Ramos (cell line): Measurements from ENCODE around the gene MMP14.
"Not testable (repeated sequence)": the region's sequence is repeated elsewhere in the genome, so short reads cannot be mapped to it uniquely, and the experiment has no call there.

Experiments
- in situ Hi-C: fragments of 300-500 bp; cut with MboI; formaldehyde crosslinking; loops from one replicate; pipeline ENCODE4 v1.14.3; 2022; ENCODE audit warnings: low sequenced_read_pairs; ENCODE audit not compliant: unreplicated experiment

The MMP14 gene

DNA sequence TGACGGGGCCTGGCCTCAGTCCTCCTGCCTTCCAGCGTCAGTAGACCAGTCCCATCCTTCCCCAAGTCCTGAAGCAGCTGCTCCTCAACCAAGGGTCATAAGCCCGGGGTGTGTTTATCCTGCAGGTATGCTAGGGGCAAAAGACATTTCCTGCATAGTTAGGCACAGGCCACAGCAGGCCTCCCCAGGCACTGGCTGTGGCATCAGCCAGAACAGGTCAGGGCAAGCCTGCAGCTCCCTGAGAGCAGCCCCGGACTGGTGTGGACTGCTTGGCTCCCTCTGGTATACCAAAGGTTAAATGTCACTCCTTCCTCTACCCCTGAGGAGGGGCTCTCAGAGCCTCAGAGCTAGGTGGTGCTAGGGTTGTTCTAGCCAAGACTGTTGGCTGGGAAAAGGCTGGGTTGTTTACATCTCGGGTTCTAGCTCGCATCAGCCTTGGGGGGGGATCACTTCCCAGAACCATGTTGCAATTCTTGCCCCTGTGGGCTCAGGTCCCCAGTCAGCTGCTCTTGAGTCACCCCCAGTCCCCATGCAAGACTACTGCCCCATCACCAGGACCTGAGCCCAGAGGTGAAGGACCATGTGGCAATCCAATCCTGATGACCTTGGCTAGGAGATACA, 2.9 kb downstream of the MMP14 start:
- in situ Hi-C loops: no loop called here

DNA sequence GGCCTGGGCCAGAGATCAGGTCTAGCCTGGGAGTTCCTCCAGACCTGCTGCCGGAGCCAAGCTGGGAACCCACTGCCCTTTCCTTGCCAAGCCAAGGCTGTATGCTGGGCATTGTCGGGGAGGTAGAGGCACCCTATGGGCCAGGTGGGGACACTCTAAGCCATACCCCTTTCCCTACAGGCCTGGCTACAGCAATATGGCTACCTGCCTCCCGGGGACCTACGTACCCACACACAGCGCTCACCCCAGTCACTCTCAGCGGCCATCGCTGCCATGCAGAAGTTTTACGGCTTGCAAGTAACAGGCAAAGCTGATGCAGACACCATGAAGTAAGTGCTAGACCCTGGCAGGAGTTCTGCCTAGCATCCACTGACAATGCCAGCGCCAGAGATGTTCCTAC, 4.9 kb downstream of the MMP14 start:
- in situ Hi-C loops: loop anchor here (10.0 kb wide), 2 partner anchors 187 to 457 kb away; no protein-coding TSS in a partner anchor

DNA sequence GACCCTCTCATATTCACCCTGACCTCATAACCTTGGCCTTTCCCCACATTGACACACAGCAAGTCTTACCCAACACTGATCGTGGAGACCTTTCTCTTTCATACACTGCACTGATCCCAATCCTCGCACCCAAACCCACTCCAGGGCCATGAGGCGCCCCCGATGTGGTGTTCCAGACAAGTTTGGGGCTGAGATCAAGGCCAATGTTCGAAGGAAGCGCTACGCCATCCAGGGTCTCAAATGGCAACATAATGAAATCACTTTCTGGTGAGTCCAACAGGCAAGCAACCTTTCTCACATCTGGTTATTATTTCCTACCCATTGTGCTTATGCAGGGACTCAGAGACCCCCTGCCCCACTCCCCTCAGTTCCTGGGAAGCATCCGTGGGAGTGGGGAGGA, 5.4 kb downstream of the MMP14 start:
- in situ Hi-C loops: loop anchor here (10.0 kb wide), 2 partner anchors 187 to 457 kb away; no protein-coding TSS in a partner anchor

DNA sequence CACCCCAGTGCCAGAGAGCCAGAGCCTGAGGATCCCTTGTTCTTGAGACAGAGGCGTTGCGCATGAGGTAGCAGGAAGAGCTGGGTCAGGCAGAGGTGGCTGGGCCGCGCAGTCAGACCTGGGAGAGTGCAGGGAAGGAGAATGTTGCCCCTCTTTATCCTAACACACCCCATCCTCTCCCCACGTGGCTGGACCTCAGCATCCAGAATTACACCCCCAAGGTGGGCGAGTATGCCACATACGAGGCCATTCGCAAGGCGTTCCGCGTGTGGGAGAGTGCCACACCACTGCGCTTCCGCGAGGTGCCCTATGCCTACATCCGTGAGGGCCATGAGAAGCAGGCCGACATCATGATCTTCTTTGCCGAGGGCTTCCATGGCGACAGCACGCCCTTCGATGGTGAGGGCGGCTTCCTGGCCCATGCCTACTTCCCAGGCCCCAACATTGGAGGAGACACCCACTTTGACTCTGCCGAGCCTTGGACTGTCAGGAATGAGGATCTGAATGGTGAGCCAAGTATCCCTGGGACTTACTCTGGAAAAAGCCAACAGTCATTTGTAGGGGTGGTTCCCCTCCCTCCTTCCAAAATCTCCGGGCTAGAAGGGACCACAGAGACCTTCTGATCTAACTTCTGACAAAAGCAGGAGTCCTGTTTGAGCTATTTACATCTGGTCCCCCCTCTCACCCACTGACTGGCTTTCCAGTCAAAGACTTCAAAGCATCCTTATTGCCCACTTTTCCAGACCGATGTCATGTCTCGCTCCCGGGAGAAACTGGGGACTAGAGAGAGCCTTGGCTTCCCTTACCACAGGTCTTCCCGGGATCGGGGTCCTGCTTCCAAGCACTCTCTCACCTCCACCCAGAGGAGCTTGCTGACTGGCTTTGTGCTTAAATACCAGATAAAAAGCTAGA, 6.1 kb downstream of the MMP14 start:
- in situ Hi-C loops: loop anchor here (10.0 kb wide), 2 partner anchors 188 to 458 kb away; no protein-coding TSS in a partner anchor

DNA sequence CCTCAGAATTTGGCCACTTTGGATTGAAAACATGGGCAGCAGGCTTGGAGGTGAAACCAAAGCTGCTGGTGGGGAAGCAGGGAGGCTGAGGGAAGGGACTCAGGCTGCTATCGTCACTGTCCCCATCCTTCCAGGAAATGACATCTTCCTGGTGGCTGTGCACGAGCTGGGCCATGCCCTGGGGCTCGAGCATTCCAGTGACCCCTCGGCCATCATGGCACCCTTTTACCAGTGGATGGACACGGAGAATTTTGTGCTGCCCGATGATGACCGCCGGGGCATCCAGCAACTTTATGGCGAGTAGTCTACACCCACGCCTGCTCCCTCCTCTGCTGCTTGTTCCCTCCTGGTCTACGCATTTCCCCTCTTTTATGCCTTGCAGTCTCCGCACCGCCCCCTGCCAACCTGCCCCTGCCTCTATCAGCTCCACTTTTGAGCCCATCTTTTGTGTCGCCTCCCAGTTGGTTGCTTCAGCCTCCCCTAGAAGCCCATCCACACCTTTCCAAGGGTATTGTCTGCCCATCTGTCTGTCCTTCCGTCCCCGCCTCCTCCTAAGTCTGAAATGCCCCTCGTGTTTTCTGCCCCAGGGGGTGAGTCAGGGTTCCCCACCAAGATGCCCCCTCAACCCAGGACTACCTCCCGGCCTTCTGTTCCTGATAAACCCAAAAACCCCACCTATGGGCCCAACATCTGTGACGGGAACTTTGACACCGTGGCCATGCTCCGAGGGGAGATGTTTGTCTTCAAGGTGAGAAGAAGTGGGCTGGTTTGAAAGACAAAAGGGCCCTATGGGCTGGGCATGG, 6.9 kb downstream of the MMP14 start:
- in situ Hi-C loops: loop anchor here (10.0 kb wide), 2 partner anchors 189 to 459 kb away; no protein-coding TSS in a partner anchor

DNA sequence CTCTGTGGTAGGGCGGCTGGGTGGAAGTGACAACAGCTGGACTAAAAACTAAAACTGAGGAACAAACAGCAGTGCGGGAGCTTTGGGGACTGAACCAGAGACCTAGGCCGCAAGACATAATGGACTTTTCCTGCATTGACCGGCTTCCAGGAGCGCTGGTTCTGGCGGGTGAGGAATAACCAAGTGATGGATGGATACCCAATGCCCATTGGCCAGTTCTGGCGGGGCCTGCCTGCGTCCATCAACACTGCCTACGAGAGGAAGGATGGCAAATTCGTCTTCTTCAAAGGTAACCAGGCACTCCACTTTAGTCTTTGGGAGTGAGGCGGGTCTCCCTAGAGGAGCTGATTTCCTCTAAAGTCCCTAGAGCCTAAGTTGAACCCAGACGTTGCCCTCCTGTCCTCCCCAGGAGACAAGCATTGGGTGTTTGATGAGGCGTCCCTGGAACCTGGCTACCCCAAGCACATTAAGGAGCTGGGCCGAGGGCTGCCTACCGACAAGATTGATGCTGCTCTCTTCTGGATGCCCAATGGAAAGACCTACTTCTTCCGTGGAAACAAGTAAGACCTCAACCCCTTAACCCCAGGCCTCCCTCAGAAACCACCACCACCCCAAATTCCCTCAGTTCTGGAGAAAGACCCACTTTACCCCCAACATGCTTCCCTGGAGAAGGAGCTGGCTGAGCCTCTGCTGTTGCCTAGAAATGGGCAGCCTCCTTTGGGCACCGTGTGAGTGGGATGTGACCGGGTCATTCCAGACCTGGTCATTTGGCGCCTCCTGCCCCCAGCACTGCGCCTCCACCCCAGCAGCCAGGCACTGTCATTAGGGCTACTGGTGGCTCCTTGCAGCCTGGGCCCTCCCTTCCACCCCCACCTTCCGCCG, 8.1 kb downstream of the MMP14 start:
- in situ Hi-C loops: loop anchor here (5.0 to 10.0 kb wide), 3 partner anchors 62 to 460 kb away; no protein-coding TSS in a partner anchor

DNA sequence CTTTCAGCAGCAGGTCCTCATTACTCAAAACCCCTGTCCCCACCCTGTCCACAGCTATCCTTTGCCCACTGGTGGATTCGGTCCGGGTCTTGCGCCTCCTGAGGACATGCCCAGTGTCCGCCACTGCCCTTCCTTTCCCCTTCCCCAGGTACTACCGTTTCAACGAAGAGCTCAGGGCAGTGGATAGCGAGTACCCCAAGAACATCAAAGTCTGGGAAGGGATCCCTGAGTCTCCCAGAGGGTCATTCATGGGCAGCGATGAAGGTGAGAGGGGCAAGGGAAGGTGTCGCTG, 8.7 kb downstream of the MMP14 start:
- in situ Hi-C loops: loop anchor here (5.0 to 10.0 kb wide), 3 partner anchors 63 to 460 kb away; no protein-coding TSS in a partner anchor

DNA sequence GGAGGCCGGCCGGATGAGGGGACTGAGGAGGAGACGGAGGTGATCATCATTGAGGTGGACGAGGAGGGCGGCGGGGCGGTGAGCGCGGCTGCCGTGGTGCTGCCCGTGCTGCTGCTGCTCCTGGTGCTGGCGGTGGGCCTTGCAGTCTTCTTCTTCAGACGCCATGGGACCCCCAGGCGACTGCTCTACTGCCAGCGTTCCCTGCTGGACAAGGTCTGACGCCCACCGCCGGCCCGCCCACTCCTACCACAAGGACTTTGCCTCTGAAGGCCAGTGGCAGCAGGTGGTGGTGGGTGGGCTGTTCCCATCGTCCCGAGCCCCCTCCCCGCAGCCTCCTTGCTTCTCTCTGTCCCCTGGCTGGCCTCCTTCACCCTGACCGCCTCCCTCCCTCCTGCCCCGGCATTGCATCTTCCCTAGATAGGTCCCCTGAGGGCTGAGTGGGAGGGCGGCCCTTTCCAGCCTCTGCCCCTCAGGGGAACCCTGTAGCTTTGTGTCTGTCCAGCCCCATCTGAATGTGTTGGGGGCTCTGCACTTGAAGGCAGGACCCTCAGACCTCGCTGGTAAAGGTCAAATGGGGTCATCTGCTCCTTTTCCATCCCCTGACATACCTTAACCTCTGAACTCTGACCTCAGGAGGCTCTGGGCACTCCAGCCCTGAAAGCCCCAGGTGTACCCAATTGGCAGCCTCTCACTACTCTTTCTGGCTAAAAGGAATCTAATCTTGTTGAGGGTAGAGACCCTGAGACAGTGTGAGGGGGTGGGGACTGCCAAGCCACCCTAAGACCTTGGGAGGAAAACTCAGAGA, 9.6 kb downstream of the MMP14 start:
- in situ Hi-C loops: loop anchor here (5.0 to 10.0 kb wide), 3 partner anchors 64 to 461 kb away; no protein-coding TSS in a partner anchor

DNA sequence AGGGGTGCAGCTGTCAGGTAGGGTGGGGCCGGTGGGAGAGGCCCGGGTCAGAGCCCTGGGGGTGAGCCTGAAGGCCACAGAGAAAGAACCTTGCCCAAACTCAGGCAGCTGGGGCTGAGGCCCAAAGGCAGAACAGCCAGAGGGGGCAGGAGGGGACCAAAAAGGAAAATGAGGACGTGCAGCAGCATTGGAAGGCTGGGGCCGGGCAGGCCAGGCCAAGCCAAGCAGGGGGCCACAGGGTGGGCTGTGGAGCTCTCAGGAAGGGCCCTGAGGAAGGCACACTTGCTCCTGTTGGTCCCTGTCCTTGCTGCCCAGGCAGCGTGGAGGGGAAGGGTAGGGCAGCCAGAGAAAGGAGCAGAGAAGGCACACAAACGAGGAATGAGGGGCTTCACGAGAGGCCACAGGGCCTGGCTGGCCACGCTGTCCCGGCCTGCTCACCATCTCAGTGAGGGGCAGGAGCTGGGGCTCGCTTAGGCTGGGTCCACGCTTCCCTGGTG, 10.5 kb downstream of the MMP14 start:
- in situ Hi-C loops: loop anchor here (5.0 to 10.0 kb wide), 3 partner anchors 65 to 462 kb away; no protein-coding TSS in a partner anchor

DNA sequence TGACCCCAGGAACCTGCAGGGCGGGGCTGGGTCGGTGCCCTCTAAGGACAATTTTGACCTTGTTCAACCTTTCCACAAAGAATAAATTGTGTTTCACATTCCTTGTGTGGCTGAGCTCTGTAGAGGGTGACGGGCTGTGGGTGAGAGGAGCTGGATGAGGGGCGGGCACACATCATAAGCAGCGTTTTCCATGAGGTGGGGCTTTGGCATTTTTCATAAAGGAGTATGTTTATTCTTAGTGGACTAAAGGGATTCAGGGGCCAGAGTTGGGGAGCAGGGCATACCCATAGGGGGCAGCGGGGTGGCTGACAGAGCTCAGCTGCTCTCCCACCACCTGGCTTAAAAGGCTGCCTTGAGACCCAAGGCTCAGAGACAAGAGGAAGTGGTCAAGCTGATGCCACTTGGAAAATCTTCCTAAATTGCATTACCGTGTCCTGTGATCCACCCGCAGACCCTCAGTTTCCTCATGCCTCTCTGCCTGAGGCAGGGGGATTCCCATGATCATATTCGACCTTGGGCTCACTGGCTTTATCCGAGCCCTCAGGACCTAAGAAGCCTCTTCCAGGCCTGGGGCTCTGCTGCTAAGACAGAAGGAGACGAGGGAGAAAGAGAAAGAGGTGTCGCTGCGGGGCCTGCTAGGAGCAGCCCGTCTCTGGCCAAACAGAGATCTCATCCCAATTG, 11.4 kb downstream of the MMP14 start:
- in situ Hi-C loops: loop anchor here (5.0 to 10.0 kb wide), 3 partner anchors 66 to 463 kb away; no protein-coding TSS in a partner anchor

DNA sequence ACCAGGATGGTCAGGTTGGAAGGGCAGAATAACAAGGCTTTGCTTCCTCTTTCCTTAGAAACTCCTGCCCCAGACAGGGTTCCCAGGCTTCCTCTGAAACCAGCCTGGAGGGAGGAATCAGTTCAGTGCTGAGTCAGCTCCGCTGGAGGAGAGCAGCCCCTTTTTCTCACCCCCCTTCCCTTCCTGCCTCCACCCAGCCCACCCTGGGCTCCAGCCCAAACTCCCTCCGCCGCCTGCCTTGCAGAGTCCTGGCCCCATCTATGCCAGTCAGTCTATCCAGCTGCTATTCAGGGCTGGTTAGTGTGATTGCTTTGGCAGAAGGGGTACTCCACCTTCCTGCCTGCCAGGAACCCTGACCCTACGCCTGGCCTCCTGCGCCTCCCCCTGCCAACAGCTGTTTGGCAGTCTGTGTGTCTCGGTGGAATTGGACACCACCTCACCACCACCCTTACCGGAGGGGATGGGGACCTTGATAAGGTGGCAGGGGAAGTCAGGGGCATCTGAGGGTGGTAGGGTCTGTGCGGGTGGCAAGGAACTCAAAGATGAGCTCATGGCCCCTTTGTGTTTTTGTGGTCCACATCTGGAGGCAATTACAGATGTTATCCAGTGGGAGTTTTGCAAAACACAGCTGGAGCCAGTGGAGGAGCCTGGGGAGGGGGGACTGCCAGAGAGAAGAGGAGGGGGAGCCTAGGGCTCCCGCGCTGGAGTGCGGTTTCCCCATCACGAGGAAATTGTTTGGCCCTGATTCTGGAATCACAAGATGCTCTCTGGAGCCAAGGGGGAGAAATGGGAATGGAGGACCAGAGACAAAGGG, 12.2 kb downstream of the MMP14 start:
- in situ Hi-C loops: loop anchor here (5.0 to 10.0 kb wide), 3 partner anchors 66 to 464 kb away; no protein-coding TSS in a partner anchor

DNA sequence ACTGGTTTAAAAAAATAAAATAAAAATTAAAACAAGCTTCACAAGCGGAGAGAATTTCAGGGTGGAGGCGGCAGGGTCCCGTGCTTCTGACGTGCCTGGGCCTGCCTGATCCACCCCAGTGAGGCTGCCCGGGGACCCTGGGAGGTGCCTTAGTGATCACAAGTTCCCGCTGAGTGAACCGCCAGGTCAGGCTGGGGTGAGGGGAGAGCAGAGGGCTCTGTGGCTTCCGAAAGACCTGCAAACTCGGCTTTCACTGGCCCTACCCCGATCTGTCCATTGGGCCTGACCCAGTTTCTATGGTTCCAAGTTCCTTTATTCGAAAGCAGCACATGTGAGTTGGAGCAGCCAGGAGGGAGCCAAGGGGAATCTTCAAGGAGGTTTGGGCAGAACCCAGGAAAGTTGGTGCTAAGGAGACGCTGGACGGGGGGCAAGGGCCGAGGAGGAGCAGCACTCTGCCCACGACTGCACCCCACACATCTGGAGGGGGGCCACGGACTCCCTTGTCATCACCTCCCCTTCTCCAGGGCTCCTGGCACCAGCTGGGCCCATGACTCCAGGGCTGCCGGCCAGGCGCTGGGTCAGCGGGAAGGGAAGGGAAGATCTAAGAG, 12.9 kb downstream of the MMP14 start:
- in situ Hi-C loops: loop anchor here (5.0 to 10.0 kb wide), 3 partner anchors 67 to 465 kb away; no protein-coding TSS in a partner anchor

DNA sequence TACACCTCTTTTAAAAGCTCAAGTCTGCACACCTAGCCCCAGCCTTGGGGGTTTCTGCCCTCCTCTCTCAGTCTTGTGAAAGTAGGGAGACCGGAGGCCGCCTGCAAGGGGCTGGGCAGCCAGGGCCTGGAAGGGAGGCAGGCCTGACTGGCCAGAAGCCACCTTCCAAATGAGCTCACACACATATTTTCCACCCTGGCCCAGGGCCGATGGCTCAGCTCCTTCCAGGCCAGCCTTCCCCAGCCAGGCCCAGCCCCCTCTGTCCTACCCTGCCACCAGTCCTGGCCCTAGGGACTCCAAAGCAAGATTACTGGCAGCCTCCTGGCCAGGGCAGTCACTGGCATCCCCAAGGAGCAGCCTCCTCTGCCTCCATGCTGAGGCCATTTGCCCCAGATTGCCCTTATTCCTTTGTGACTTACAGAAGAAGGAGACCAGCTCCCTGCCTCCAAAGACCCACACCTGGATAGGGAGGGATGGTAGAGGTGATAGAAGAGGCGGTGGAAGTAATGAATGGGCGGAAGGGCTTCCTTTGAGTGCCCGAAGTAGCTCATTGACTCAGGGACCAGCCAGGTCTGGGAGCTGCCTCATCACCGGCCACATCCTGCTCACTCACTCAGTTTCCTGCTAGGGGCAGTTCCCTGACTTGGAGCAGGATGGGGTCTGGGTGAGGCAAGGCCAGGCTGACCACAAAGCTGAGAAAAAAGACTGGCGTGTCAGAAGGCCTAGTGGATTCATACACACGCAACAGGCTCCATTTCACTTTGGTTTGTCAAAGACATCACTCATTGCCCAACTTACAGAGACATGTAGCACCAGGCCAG, 14.8 kb downstream of the MMP14 start:
- in situ Hi-C loops: no loop called here

DNA sequence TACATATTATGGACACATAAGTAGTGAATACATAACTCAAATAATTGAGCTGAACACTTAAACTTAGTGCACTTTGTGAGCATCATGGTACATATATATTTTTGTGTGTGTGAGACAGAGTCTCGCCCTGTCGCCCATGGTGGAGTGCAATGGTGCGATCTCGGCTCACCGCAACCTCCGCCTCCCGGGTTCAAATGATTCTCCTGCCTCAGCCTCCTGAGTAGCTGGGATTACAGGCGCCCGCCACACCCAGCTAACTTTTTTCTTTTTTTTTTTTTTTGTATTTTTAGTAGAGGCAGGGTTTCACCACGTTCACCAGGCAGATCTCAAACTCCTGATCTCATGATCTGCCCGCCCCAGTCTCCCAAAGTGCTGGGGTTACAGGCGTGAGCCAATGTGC, 15.8 kb downstream of the MMP14 start:
- in situ Hi-C loops: not testable (repeated sequence)

DNA sequence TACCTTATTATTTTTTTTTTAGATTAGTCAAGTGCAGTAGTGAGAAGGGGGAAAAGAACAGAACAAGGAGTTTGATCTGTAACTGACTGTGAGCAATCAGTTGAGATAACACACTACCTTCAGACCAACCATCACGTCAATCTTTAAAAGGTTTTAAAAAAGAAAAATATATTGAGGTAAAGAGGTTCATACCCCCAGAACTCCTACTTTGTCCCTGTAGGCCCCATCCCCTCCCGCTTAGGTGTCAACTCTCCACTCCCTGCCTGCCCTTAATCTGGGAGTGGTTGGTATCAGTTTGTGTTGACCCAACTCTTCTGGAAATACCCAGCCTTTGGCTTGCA, 16.2 kb downstream of the MMP14 start:
- in situ Hi-C loops: no loop called here
